Cardiac muscle cell (in vitro differentiated cells and primary cell): ENCODE measurements around the gene WDR76. TPM values are rescaled to one million over a fixed set of nuclear protein-coding genes. Genes with fewer than 3 reads are reported as not detected.
A peak's percentile ranks its signal among the peaks of the same experiment; 100 is the strongest.

Experiments
- DNase-seq, 2 donors: peaks; one replicate each; pipeline versions ENCODE4 v3.0.0 to v3.0.0-alpha.2; 2010 to 2017; ENCODE audit warnings: low read depth in 1 of 2, low spot score in 1 of 2
- H3K27ac ChIP-seq: fragments of 200-600 bp; sonication (generic); 2 replicates; pipeline ENCODE4 v1.5.1; 2016
- H3K27me3 ChIP-seq: fragments of 200-600 bp; sonication (generic); 2 replicates; pipeline ENCODE4 v1.6.0; 2016; ENCODE audit warnings: control low read depth
- H3K36me3 ChIP-seq: fragments of 200-600 bp; sonication (generic); 2 replicates; pipeline ENCODE4 v1.5.1; 2016; ENCODE audit warnings: control low read depth
- H3K4me1 ChIP-seq: fragments of 200-600 bp; sonication (generic); 2 replicates; pipeline ENCODE4 v1.8.1; 2017; ENCODE audit warnings: low read depth, mild to moderate bottlenecking, mixed run types
- H3K4me3 ChIP-seq: fragments of 200-600 bp; sonication (generic); 2 replicates; pipeline ENCODE4 v1.5.1; 2016; ENCODE audit warnings: mild to moderate bottlenecking
- H3K9me3 ChIP-seq: fragments of 200-600 bp; sonication (generic); 2 replicates; pipeline ENCODE4 v1.5.1; 2017; ENCODE audit warnings: low read depth, mild to moderate bottlenecking, control low read depth
- CTCF ChIP-seq: IDR thresholded peaks from 2 replicates; pipeline ENCODE4 v1.5.1; 2012; ENCODE audit warnings: low read depth, mild to moderate bottlenecking, low read length
- polyA plus RNA-seq: library from polyadenylated mRNA; unstranded; fragments of >200 nt; fragmentation: Nextera tagmentation; extraction: Ambion mirVana; gene quantifications from 2 replicates; pipeline ENCODE4 v1.2.1, GENCODE V29; 2016
- total RNA-seq: library from RNA; depleted of rRNA; stranded (reverse); fragments of >200 nt; gene quantifications from 2 replicates; pipeline ENCODE4 v1.2.3, GENCODE V29; 2016

The WDR76 gene
- total and polyA plus RNA-seq, 2 experiments from 2014 or later, result 4.0 to 8.2 TPM

- Histone ChIP-seq H3K4me1 (peaks cover 22% of the 10 kb centered on the region), H3K9me3 (no peaks in the 10 kb centered on the region), H3K27ac (peak overlapping the region; percentile 98), H3K4me3 (peak overlapping the region; percentile 93), H3K36me3 (peaks cover 11% of the 10 kb centered on the region), H3K27me3 (no peaks in the 10 kb centered on the region)
- peak; percentile 23 to 47 for DNase-seq
- peak; percentile 15 for TF ChIP-seq CTCF
Measured at GRCh38 chr15:43792761-43793476, 33.9 kb upstream of the WDR76 start.

GRCh38 chr15:43793647-43794046 is 33.2 kb upstream of the WDR76 start:
- Histone ChIP-seq H3K36me3 (peaks cover 11% of the 10 kb centered on the region), H3K4me3 (peak overlapping the region; percentile 93), H3K4me1 (peaks cover 22% of the 10 kb centered on the region), H3K27me3 (no peaks in the 10 kb centered on the region), H3K9me3 (no peaks in the 10 kb centered on the region), H3K27ac (peak overlapping the region; percentile 58)
- DNase-seq, result no peak
- no peak for TF ChIP-seq CTCF

- H3K36me3 ChIP-seq, result peaks cover 11% of the 10 kb centered on the region
- TF ChIP-seq CTCF, result no peak
- H3K4me3 ChIP-seq, result no peak overlapping the region
- peak overlapping the region; percentile 58 for H3K27ac ChIP-seq
- peaks cover 22% of the 10 kb centered on the region for H3K4me1 ChIP-seq
- peak; percentile 46 to 67 for DNase-seq
- H3K9me3 ChIP-seq, result no peaks in the 10 kb centered on the region
- no peaks in the 10 kb centered on the region for H3K27me3 ChIP-seq
Measured at GRCh38 chr15:43794269-43795037, 32.3 kb upstream of the WDR76 start.

GRCh38 chr15:43795197-43795596 is 31.6 kb upstream of the WDR76 start:
- H3K27ac ChIP-seq, result peak overlapping the region; percentile 58
- peaks cover 22% of the 10 kb centered on the region for H3K4me1 ChIP-seq
- no peaks in the 10 kb centered on the region for H3K27me3 ChIP-seq
- TF ChIP-seq CTCF, result no peak
- H3K36me3 ChIP-seq, result peaks cover 11% of the 10 kb centered on the region
- no peaks in the 10 kb centered on the region for H3K9me3 ChIP-seq
- H3K4me3 ChIP-seq, result no peak overlapping the region
- DNase-seq, result no peak

- DNase-seq, result no peak
- TF ChIP-seq CTCF, result no peak
- no peaks in the 10 kb centered on the region for H3K27me3 ChIP-seq
- H3K4me1 ChIP-seq, result peaks cover 22% of the 10 kb centered on the region
- H3K9me3 ChIP-seq, result no peaks in the 10 kb centered on the region
- peak overlapping the region; percentile 69 for H3K27ac ChIP-seq
- H3K4me3 ChIP-seq, result no peak overlapping the region
- peaks cover 11% of the 10 kb centered on the region for H3K36me3 ChIP-seq
Measured at GRCh38 chr15:43795997-43796396, 30.8 kb upstream of the WDR76 start.
